ENCODE measurements around the gene DYNLT1.

DYNLT1 gene

GRCh38 chr6:158599635-158600034 is 44.9 kb downstream of the DYNLT1 start:
- DNase-seq (ENCODE audit: extremely low spot score): no peak
- ChIA-PET CTCF (interaction anchor here (0.7 to 2.5 kb wide), 4 partner anchors 7 to 385 kb away, joined by 3 to 7 read pairs (median 4); no protein-coding TSS in a partner anchor), POLR2A (no interaction called here)
- no peak for TF ChIP-seq CTCF (IDR thresholded peaks at IDR 0.05; ENCODE audit: control extremely low read depth, extremely low read depth, low read depth, missing control alignments)

DNA sequence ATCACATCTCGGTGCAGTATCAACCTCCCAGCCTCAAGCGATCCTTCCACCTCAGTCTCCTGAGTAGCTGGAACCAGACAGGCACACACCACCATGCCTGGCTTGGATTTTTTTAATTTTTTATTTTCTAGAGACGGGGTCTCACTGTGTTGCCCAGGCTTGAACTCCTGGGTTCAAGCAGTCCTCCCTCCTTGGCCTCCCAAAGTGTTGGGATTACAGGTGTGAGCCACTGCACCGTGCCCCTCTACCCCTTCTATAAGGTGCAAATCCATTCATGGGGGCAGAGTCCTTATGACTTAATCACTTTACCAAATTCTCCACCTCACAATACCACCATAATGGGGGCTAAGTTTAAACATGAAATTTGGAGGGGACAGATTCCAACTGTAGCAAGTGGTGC is 47.0 kb downstream of the DYNLT1 start:
- CTCF ChIA-PET: interaction anchor here (1.5 to 2.5 kb wide), 2 partner anchors 9 to 377 kb away, joined by 4 to 7 read pairs; no protein-coding TSS in a partner anchor
- DNase-seq (ENCODE audit: extremely low spot score): no peak
- POLR2A ChIA-PET: no interaction called here
- TF ChIP-seq CTCF (IDR thresholded peaks at IDR 0.05; ENCODE audit: control extremely low read depth, extremely low read depth, low read depth, missing control alignments): no peak

- no peak for DNase-seq (ENCODE audit: extremely low spot score)
- TF ChIP-seq CTCF (IDR thresholded peaks at IDR 0.05; ENCODE audit: control extremely low read depth, extremely low read depth, low read depth, missing control alignments): no peak
- POLR2A ChIA-PET: no interaction called here
- CTCF ChIA-PET: interaction anchor here (1.5 to 3.3 kb wide), 3 partner anchors 8 to 376 kb away, joined by 4 to 21 read pairs (median 7); no protein-coding TSS in a partner anchor
Measured at GRCh38 chr6:158596861-158597260, 47.7 kb downstream of the DYNLT1 start.

GRCh38 chr6:158595223-158595622 is 49.3 kb downstream of the DYNLT1 start:
- no peak for TF ChIP-seq CTCF (IDR thresholded peaks at IDR 0.05; ENCODE audit: control extremely low read depth, extremely low read depth, low read depth, missing control alignments)
- DNase-seq (ENCODE audit: extremely low spot score): no peak
- POLR2A ChIA-PET: no interaction called here
- CTCF ChIA-PET: interaction anchor here (0.9 to 3.3 kb wide), 4 partner anchors 10 to 20 kb away, joined by 3 to 21 read pairs (median 3); no protein-coding TSS in a partner anchor

GRCh38 chr6:158593670-158594069 is 50.9 kb downstream of the DYNLT1 start:
- DNase-seq (ENCODE audit: extremely low spot score): no peak
- CTCF ChIA-PET: interaction anchor here (1.1 to 3.3 kb wide), 4 partner anchors 11 to 373 kb away, joined by 3 to 21 read pairs (median 4); no protein-coding TSS in a partner anchor
- no peak for TF ChIP-seq CTCF (IDR thresholded peaks at IDR 0.05; ENCODE audit: control extremely low read depth, extremely low read depth, low read depth, missing control alignments)
- POLR2A ChIA-PET: no interaction called here

DNA sequence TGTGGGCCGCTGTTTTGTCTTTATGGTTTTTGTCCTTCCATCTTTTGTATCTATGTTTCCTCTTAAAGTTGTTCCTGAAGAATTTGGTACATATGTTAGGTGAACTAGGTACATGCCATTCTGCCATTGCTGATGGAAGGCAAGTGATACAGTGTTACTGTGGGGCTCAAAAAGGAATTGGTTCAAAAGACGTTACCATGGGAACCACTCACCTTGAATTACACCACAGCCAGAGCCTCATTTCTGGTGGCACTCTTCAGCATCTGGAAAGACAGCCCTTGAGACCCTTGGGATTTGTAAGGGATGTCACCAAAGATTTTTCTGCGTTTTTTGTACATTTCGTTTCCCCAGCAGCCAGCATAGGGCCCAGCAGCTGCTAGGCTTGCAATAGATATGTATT is 52.7 kb downstream of the DYNLT1 start:
- POLR2A ChIA-PET: no interaction called here
- TF ChIP-seq CTCF (IDR thresholded peaks at IDR 0.05; ENCODE audit: control extremely low read depth, extremely low read depth, low read depth, missing control alignments): no peak
- CTCF ChIA-PET: interaction anchor here (1.6 kb wide), 1 partner anchor 14 kb away, joined by 6 read pairs; no protein-coding TSS in a partner anchor
- DNase-seq (ENCODE audit: extremely low spot score): no peak
